CD14-positive monocyte (primary cell): ENCODE results near the gene ZNF728. TPM values are rescaled to one million over a fixed set of nuclear protein-coding genes. Genes with fewer than 3 reads are reported as not detected.
A peak's percentile ranks its signal among the peaks of the same experiment; 100 is the strongest.
"Not testable (repeated sequence)": the region's sequence is repeated elsewhere in the genome, so short reads cannot be mapped to it uniquely, and the experiment has no call there.

ENCODE experiments used
- DNase-seq, 3 donors: peaks; one replicate each; pipeline ENCODE4 v3.0.0-alpha.2; 2011 to 2022
- H2AFZ ChIP-seq: 2 replicates; pipeline ENCODE4 v1.6.0; 2012; ENCODE audit warnings: mild to moderate bottlenecking, low read depth, low read length, inconsistent platforms; ENCODE audit not compliant: insufficient read depth, poor library complexity, severe bottlenecking
- H3K27ac ChIP-seq, 2 donors: 1 replicate in 1 of 2; 2 replicates in 1 of 2; pipeline ENCODE4 v1.5.1; 2012 to 2013; ENCODE audit warnings: low read length in 2 of 2, control low read depth in 1 of 2, inconsistent platforms in 1 of 2, low read depth in 1 of 2, mild to moderate bottlenecking in 1 of 2
- H3K27me3 ChIP-seq, 2 donors: one replicate each; pipeline versions ENCODE4 v1.6.0 to v1.6.1; 2011 to 2013; ENCODE audit warnings: low read length in 2 of 2; ENCODE audit not compliant: control insufficient read depth in 2 of 2, insufficient read depth in 2 of 2
- H3K36me3 ChIP-seq, 2 donors: replicated peaks in 1 of 2; 1 replicate in 1 of 2; 2 replicates in 1 of 2; pipeline versions ENCODE4 v1.5.1 to v1.6.1; 2012 to 2013; ENCODE audit warnings: low read length in 2 of 2, control low read depth in 1 of 2, inconsistent platforms in 1 of 2, mild to moderate bottlenecking in 1 of 2; ENCODE audit not compliant: insufficient read depth in 2 of 2, control insufficient read depth in 1 of 2
- H3K4me1 ChIP-seq, 2 donors: 1 replicate in 1 of 2; 2 replicates in 1 of 2; pipeline versions ENCODE4 v1.5.1 to v1.6.1; 2012 to 2013; ENCODE audit warnings: low read length in 2 of 2, control low read depth in 1 of 2, inconsistent platforms in 1 of 2, mild to moderate bottlenecking in 1 of 2, moderate library complexity in 1 of 2; ENCODE audit not compliant: insufficient read depth in 2 of 2, control insufficient read depth in 1 of 2
- H3K4me2 ChIP-seq: replicated peaks from 2 replicates; pipeline ENCODE3; 2012; ENCODE audit warnings: low read length, moderate library complexity, mild to moderate bottlenecking; ENCODE audit not compliant: poor library complexity, severe bottlenecking; ENCODE audit errors: extremely low read depth
- H3K4me3 ChIP-seq, 3 experiments: fragments of 200-600 bp in 1 of 3; sonication (generic) in 1 of 3; replicated peaks in 1 of 3; 1 replicate in 2 of 3; 2 replicates in 1 of 3; pipeline ENCODE4 v1.5.1; 2011 to 2013; ENCODE audit warnings: low read length in 3 of 3, mild to moderate bottlenecking in 3 of 3, control low read depth in 2 of 3, low read depth in 2 of 3, inconsistent platforms in 1 of 3, moderate library complexity in 1 of 3
- H3K79me2 ChIP-seq: 2 replicates; pipeline ENCODE4 v1.6.0; 2012; ENCODE audit warnings: mild to moderate bottlenecking, control low read depth, inconsistent platforms, low read length, moderate library complexity; ENCODE audit not compliant: insufficient read depth
- H3K9ac ChIP-seq: 2 replicates; pipeline ENCODE4 v1.6.0; 2017; ENCODE audit warnings: low read length, mild to moderate bottlenecking; ENCODE audit not compliant: insufficient read depth, poor library complexity, severe bottlenecking
- H3K9me3 ChIP-seq, 2 donors: replicated peaks in 1 of 2; 1 replicate in 1 of 2; 2 replicates in 1 of 2; pipeline versions ENCODE4 v1.5.1 to v1.6.1; 2012 to 2013; ENCODE audit warnings: low read length in 2 of 2, control low read depth in 1 of 2; ENCODE audit not compliant: control insufficient read depth in 1 of 2, insufficient read depth in 1 of 2
- H4K20me1 ChIP-seq: 2 replicates; pipeline ENCODE4 v1.6.0; 2012; ENCODE audit warnings: mild to moderate bottlenecking, low read length, control low read depth, moderate library complexity; ENCODE audit not compliant: insufficient read depth
- H3K27ac Mint-ChIP-seq, 7 donors: one replicate each; pipeline ENCODE4 v1.8.0; 2020; ENCODE audit warnings: mild to moderate bottlenecking in 7 of 7, mixed read lengths in 7 of 7, moderate library complexity in 6 of 7, inconsistent platforms in 2 of 7
- H3K27me3 Mint-ChIP-seq, 3 donors: one replicate each; pipeline ENCODE4 v1.8.0; 2021 to 2022; ENCODE audit warnings: low read depth in 3 of 3, mild to moderate bottlenecking in 3 of 3, mixed read lengths in 3 of 3, moderate library complexity in 3 of 3, inconsistent platforms in 1 of 3
- H3K36me3 Mint-ChIP-seq, 2 donors: one replicate each; pipeline ENCODE4 v1.8.0; 2020; ENCODE audit warnings: mixed read lengths in 2 of 2, inconsistent platforms in 1 of 2, mild to moderate bottlenecking in 1 of 2
- H3K4me1 Mint-ChIP-seq: one replicate; pipeline ENCODE4 v1.8.0; 2020; ENCODE audit warnings: mild to moderate bottlenecking, mixed read lengths
- H3K4me3 Mint-ChIP-seq, 2 donors: one replicate each; pipeline ENCODE4 v1.8.0; 2020; ENCODE audit warnings: mild to moderate bottlenecking in 2 of 2, mixed read lengths in 2 of 2, moderate library complexity in 1 of 2
- H3K9me3 Mint-ChIP-seq, 7 donors: one replicate each; pipeline ENCODE4 v1.8.0; 2020 to 2022; ENCODE audit warnings: mixed read lengths in 7 of 7, mild to moderate bottlenecking in 6 of 7, moderate library complexity in 6 of 7, inconsistent platforms in 2 of 7
- CTCF ChIP-seq: fragments of 200-600 bp; IDR thresholded peaks from one replicate; pipeline ENCODE4 v1.8.0; 2022; ENCODE audit warnings: antibody characterized with exemption, mild to moderate bottlenecking
- WGBS: methylation state at CpG from one replicate; pipeline ENCODE4 v1.1.5; 2013; ENCODE audit warnings: missing lambda C conversion rate; ENCODE audit not compliant: insufficient coverage; 5-methylcytosine and 5-hydroxymethylcytosine counted together
- intact Hi-C, 2 donors: fragments of 100-400 bp; cut with micrococcal nuclease; formaldehyde crosslinking; loops; one replicate each; pipeline versions ENCODE4 v1.15.0 to v1.15.1; 2023
- polyA plus RNA-seq, 3 donors: library from polyadenylated mRNA; depleted of rRNA in 1 of 3; unstranded in 2 of 3; stranded (reverse) in 1 of 3; fragments of 300-500 nt in 2 of 3; fragments of >200 nt in 1 of 3; fragmentation: Illumina TruSeq in 2 of 3; gene quantifications; 1 replicate in 2 of 3; 2 replicates in 1 of 3; pipeline ENCODE4 v1.2.3, GENCODE V29; 2012 to 2021

ZNF728 gene
- polyA plus RNA-seq, 3 donors: not detected

- no peak for TF ChIP-seq CTCF
- H3K4me2 ChIP-seq: no peak overlapping the region
- H3K36me3 ChIP-seq: no peaks in the 10 kb centered on the region
- Mint-ChIP-seq H3K4me1 (no peaks in the 10 kb centered on the region), H3K9me3 (peaks cover 24 to 77% (median 54%) of the 10 kb centered on the region in 7 donors), H3K27me3 (no peaks in the 10 kb centered on the region), H3K27ac (no peak overlapping the region), H3K36me3 (no peaks in the 10 kb centered on the region), H3K4me3 (no peak overlapping the region)
- H3K27me3 ChIP-seq: no peaks in the 10 kb centered on the region
- no peak overlapping the region for H2AFZ ChIP-seq
- no peaks in the 10 kb centered on the region for H4K20me1 ChIP-seq
- H3K9ac ChIP-seq: no peak overlapping the region
- H3K27ac ChIP-seq: no peak overlapping the region
- H3K4me1 ChIP-seq: no peaks in the 10 kb centered on the region
- peaks cover 26 to 82% of the 10 kb centered on the region in 2 donors for H3K9me3 ChIP-seq
- no CpG with 5 or more reads among the region's 2 CpGs for WGBS
- DNase-seq: no peak
- H3K79me2 ChIP-seq: no peaks in the 10 kb centered on the region
- H3K4me3 ChIP-seq: peak overlapping the region in 1 of 3 experiments; percentile 31
- intact Hi-C loops: no loop called here
These were observed 26.7 kb downstream of the ZNF728 start for GRCh38 chr19:22976248-22976647.

GRCh38 chr19:22975546-22976136 is 27.3 kb downstream of the ZNF728 start:
- H3K36me3 Mint-ChIP-seq, H4K20me1 ChIP-seq, H2AFZ ChIP-seq, H3K27ac Mint-ChIP-seq, DNase-seq, H3K27me3 Mint-ChIP-seq, H3K4me2 ChIP-seq, H3K9ac ChIP-seq, H3K4me1 ChIP-seq, H3K27ac ChIP-seq, H3K36me3 ChIP-seq, H3K4me1 Mint-ChIP-seq, H3K27me3 ChIP-seq, H3K79me2 ChIP-seq, intact Hi-C loops, H3K4me3 Mint-ChIP-seq: not testable (repeated sequence)
- WGBS: no CpG with 5 or more reads among the region's 1 CpG
- peak overlapping the region in 1 of 3 experiments; percentile 31 for H3K4me3 ChIP-seq
- peaks cover 23 to 73% (median 51%) of the 10 kb centered on the region in 7 donors for H3K9me3 Mint-ChIP-seq
- peaks cover 26 to 82% of the 10 kb centered on the region in 2 donors for H3K9me3 ChIP-seq
